A549 (cell line): ENCODE data around the gene DSCAML1. TPM values are rescaled to one million over a fixed set of nuclear protein-coding genes. Genes with fewer than 3 reads are reported as not detected.

Experiments used
- ATAC-seq, 2 experiments: fragments of 200-7000 bp in 1 of 2; fragments of >200 bp in 1 of 2; cut with Nextera tagmentation in 1 of 2; cut with Tn5 transposase in 1 of 2; 3 replicates each; pipeline versions ENCODE4 v1.8.0 to v1.9.1; 2018 to 2020; ENCODE audit warnings: mild to moderate bottlenecking in 1 of 2, moderate library complexity in 1 of 2
- CTCF ChIA-PET: fragments of 300-600 bp; sonication (Branson Sonifier 250); formaldehyde crosslinking; extraction: SDS; loops from one replicate; lab custom pipeline; 2021; ENCODE audit warnings: antibody characterized with exemption, inconsistent platforms; lab: Yijun Ruan, JAX
- POLR2A ChIA-PET: fragments of 350-600 bp; formaldehyde crosslinking; extraction: SDS; loops from one replicate; lab custom pipeline; 2021; ENCODE audit warnings: antibody characterized with exemption, inconsistent platforms; lab: Yijun Ruan, JAX
- DNase-seq, 2 experiments: peaks; one replicate each; pipeline versions ENCODE4 v3.0.0 to v3.0.0-alpha.2; 2011 to 2016; ENCODE audit warnings: low read depth in 1 of 2, low spot score in 1 of 2
- FAIRE-seq: peaks from 2 replicates; lab custom pipeline; 2011; peaks lifted over from hg19 to GRCh38; lab: Jason Lieb, UNC
- H3K27ac ChIP-seq, 2 experiments: fragments of >200 bp; sonication (Bioruptor Twin); formaldehyde crosslinking; 3 replicates each; pipeline ENCODE4 v1.5.1; 2016 to 2017
- H3K4me1 ChIP-seq: fragments of >200 bp; sonication (Bioruptor Twin); formaldehyde crosslinking; 3 replicates; pipeline ENCODE4 v1.6.1; 2016
- H3K4me2 ChIP-seq: fragments of >200 bp; sonication (Bioruptor Twin); formaldehyde crosslinking; 3 replicates; pipeline ENCODE4 v1.6.1; 2016
- H3K4me3 ChIP-seq: fragments of >200 bp; sonication (Bioruptor Twin); formaldehyde crosslinking; 3 replicates; pipeline ENCODE4 v1.5.1; 2016
- H3K9me3 ChIP-seq: fragments of >200 bp; sonication (Bioruptor Twin); formaldehyde crosslinking; 3 replicates; pipeline ENCODE4 v1.6.1; 2016
- BHLHE40 ChIP-seq: IDR thresholded peaks from 2 replicates; pipeline ENCODE4 v1.6.1; 2012; ENCODE audit warnings: low read depth, low read length, inconsistent platforms
- CBX2 ChIP-seq: fragments of 200-600 bp; sonication (generic); IDR thresholded peaks from 2 replicates; pipeline ENCODE4 v1.6.1; 2016; ENCODE audit warnings: low read depth, mild to moderate bottlenecking, borderline replicate concordance
- EP300 ChIP-seq, 2 experiments: fragments of >200 bp; sonication (Bioruptor Twin); formaldehyde crosslinking; IDR thresholded peaks; 2 replicates in 1 of 2; 3 replicates in 1 of 2; pipeline ENCODE4 v1.6.1; 2016 to 2017
- FOSL2 ChIP-seq, 2 experiments: fragments of 450-650 bp in 1 of 2; fragments of >200 bp in 1 of 2; sonication (Bioruptor Twin) in 1 of 2; formaldehyde crosslinking; IDR thresholded peaks; 2 replicates each; pipeline versions ENCODE4 v1.5.0 to v1.6.1; 2016 to 2020; ENCODE audit warnings: mild to moderate bottlenecking in 1 of 2, moderate library complexity in 1 of 2
- FOXS1 ChIP-seq: fragments of 250-450 bp; sonication (Bioruptor Pico); IDR thresholded peaks from 2 replicates; pipeline ENCODE4 v1.5.0; 2020; ENCODE audit warnings: mild to moderate bottlenecking, moderate library complexity
- HDAC2 ChIP-seq: fragments of 200-600 bp; sonication (generic); IDR thresholded peaks from 2 replicates; pipeline ENCODE4 v1.6.1; 2016
- HOXB5 ChIP-seq: fragments of 250-450 bp; sonication (Bioruptor Pico); IDR thresholded peaks from 2 replicates; pipeline ENCODE4 v1.5.0; 2020; ENCODE audit warnings: mild to moderate bottlenecking, moderate library complexity
- KDM5A ChIP-seq: fragments of 200-600 bp; sonication (generic); IDR thresholded peaks from 2 replicates; pipeline ENCODE4 v1.6.1; 2016; ENCODE audit warnings: antibody characterized with exemption, mild to moderate bottlenecking
- MAFK ChIP-seq: fragments of 450-650 bp; IDR thresholded peaks from 2 replicates; pipeline ENCODE4 v1.6.1; 2014; ENCODE audit not compliant: partially characterized antibody
- MAZ ChIP-seq: fragments of 150-350 bp; IDR thresholded peaks from 2 replicates; pipeline ENCODE4 v1.6.1; 2014; ENCODE audit warnings: antibody characterized with exemption, low read depth, low read length, borderline replicate concordance
- NFE2L2 ChIP-seq: fragments of 150-350 bp; conservative IDR thresholded peaks from 2 replicates; pipeline ENCODE4 v1.6.1; 2014; ENCODE audit warnings: low read length
- NR3C1 ChIP-seq: fragments of >200 bp; sonication (Bioruptor Twin); formaldehyde crosslinking; IDR thresholded peaks from 3 replicates; pipeline ENCODE4 v1.6.1; 2017
- POLR2AphosphoS2 ChIP-seq: conservative IDR thresholded peaks from 2 replicates; pipeline ENCODE4 v1.6.1; 2012; ENCODE audit warnings: low read length, improper control_type of control experiment, inconsistent platforms
- RAD21 ChIP-seq, 2 experiments: fragments of >200 bp in 1 of 2; sonication (Bioruptor Twin) in 1 of 2; formaldehyde crosslinking in 1 of 2; IDR thresholded peaks in 1 of 2; conservative IDR thresholded peaks in 1 of 2; 2 replicates in 1 of 2; 3 replicates in 1 of 2; pipeline ENCODE4 v1.6.1; 2012 to 2018; ENCODE audit warnings: inconsistent platforms in 1 of 2
- RARB ChIP-seq: fragments of 250-450 bp; sonication (Bioruptor Pico); IDR thresholded peaks from 2 replicates; pipeline ENCODE4 v1.8.0; 2021; ENCODE audit warnings: mild to moderate bottlenecking, moderate library complexity
- RFX5 ChIP-seq: fragments of 450-650 bp; IDR thresholded peaks from 2 replicates; pipeline ENCODE4 v1.7.1; 2014; ENCODE audit warnings: antibody characterized with exemption, mild to moderate bottlenecking, moderate library complexity
- SMC3 ChIP-seq: fragments of >200 bp; sonication (Bioruptor Twin); formaldehyde crosslinking; IDR thresholded peaks from 3 replicates; pipeline ENCODE4 v1.6.1; 2018; ENCODE audit warnings: inconsistent platforms
- TFCP2L1 ChIP-seq: fragments of 250-450 bp; sonication (Bioruptor Pico); IDR thresholded peaks from 2 replicates; pipeline ENCODE4 v1.5.0; 2021; ENCODE audit warnings: mild to moderate bottlenecking
- ZFP36 ChIP-seq: fragments of 450-650 bp; IDR thresholded peaks from 2 replicates; pipeline ENCODE4 v1.6.1; 2014; ENCODE audit warnings: borderline replicate concordance; ENCODE audit not compliant: partially characterized antibody
- ZNF302 ChIP-seq: fragments of 250-450 bp; sonication (Bioruptor Pico); IDR thresholded peaks from 2 replicates; pipeline ENCODE4 v1.9.0; 2021; ENCODE audit warnings: inconsistent platforms, mild to moderate bottlenecking, moderate library complexity
- ZSCAN20 ChIP-seq: fragments of 250-450 bp; sonication (Bioruptor Pico); IDR thresholded peaks from 2 replicates; pipeline ENCODE4 v1.8.0; 2022; ENCODE audit warnings: mild to moderate bottlenecking, moderate library complexity
- WGBS: methylation state at CpG from one replicate; pipeline ENCODE4 v1.1.6; 2017; ENCODE audit errors: missing lambda C conversion rate; 5-methylcytosine and 5-hydroxymethylcytosine counted together
- polyA plus RNA-seq, 4 experiments: library from polyadenylated mRNA; depleted of rRNA in 3 of 4; stranded (reverse); fragments of >200 nt; fragmentation: RNase III in 1 of 4; extraction: RNeasy Plus Mini Kit Qiagen cat#74134 plus additional on column Dnase treatment in 1 of 4; gene quantifications; 2 replicates in 3 of 4; 3 replicates in 1 of 4; pipeline ENCODE4 v1.2.3, GENCODE V29; 2011 to 2017
- TF ChIP-seq, protein P1 (sequence below): fragments of 250-450 bp; sonication (Bioruptor Pico); IDR thresholded peaks from 2 replicates; pipeline ENCODE4 v1.5.0; 2020; ENCODE audit warnings: low read depth, mild to moderate bottlenecking, moderate library complexity
- TF ChIP-seq, protein P2 (sequence below): fragments of >200 bp; sonication (Bioruptor Twin); formaldehyde crosslinking; IDR thresholded peaks from 2 replicates; pipeline ENCODE4 v1.6.1; 2016
- TF ChIP-seq, protein P3 (sequence below): fragments of 450-650 bp; IDR thresholded peaks from 2 replicates; pipeline ENCODE4 v1.6.1; 2014; ENCODE audit warnings: antibody characterized with exemption
- TF ChIP-seq, protein P4 (sequence below): fragments of >200 bp; sonication (Bioruptor Twin); formaldehyde crosslinking; IDR thresholded peaks from 3 replicates; pipeline ENCODE4 v1.5.1; 2016
- TF ChIP-seq, protein P5 (sequence below): fragments of 200-600 bp; sonication (generic); IDR thresholded peaks from 2 replicates; pipeline ENCODE4 v1.6.1; 2016; ENCODE audit warnings: antibody characterized with exemption, mild to moderate bottlenecking, moderate library complexity

The DSCAML1 gene
- polyA plus RNA-seq, 2 of the 4 experiments (the other 2 are of a cell fraction) = 0.12 to 0.31 TPM

DNA sequence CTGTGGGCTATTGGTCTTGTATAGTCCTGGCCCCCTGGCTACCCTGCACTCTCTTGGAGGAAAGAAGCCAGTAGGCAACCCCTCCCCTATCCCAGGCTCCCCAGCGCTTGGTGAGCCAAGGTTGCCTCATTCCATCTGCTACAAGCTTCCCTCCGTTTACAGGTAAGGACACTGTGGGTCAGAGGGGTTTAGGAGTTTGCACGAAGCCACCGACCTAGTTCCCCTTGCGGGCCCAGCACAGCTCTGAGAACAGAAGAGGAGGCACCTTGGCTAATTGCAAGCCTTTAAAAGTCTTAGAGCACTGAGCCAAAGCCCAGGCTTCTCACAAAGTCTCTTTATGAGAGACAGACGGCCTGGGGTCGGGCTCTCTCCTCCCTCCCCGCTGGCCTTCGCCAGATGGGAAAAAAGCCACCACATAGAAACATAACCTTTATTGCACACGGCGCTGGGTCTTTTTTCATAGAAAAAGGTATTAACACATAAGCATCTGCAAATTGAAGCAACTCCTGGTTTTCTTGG is 369.6 kb downstream of the DSCAML1 start:
- TF ChIP-seq NFE2L2 (no peak), MAZ (no peak), KDM5A (no peak), CBX2 (no peak), ZFP36 (no peak), FOSL2 (IDR thresholded peaks at IDR 0.05) (no peak), FOSL2 (CRISPR knock-in tag; IDR thresholded peaks at IDR 0.05) (no peak)
- TF ChIP-seq, protein P1, sequence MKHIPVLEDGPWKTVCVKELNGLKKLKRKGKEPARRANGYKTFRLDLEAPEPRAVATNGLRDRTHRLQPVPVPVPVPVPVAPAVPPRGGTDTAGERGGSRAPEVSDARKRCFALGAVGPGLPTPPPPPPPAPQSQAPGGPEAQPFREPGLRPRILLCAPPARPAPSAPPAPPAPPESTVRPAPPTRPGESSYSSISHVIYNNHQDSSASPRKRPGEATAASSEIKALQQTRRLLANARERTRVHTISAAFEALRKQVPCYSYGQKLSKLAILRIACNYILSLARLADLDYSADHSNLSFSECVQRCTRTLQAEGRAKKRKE (CRISPR knock-in tag) = no peak
- TF ChIP-seq, all 56 proteins: peak for 0

DNA sequence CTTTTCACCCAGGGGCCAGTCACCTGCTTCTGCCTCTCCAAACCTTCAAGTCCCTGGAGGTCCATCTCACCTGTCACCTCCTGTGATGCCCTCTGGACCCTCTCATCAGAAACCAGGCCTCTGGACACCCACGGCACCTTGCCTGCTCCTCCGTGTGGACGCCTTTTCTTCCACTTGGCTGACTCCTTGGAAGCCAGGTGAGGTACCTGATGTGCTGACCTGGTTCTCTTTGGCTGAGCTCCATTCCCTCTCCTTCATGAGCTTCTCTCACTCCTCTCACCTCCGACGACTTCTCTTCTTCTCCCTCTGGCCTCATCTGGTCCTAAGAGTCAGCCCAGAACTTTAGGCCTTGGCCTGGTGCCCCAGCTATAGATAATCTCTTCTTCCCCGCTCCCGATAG is 370.1 kb downstream of the DSCAML1 start:
- Histone ChIP-seq H3K27ac (no peak overlapping the region), H3K9me3 (no peaks in the 10 kb centered on the region), H3K4me3 (no peak overlapping the region), H3K4me1 (no peaks in the 10 kb centered on the region), H3K4me2 (no peak overlapping the region)
- TF ChIP-seq, protein P2, sequence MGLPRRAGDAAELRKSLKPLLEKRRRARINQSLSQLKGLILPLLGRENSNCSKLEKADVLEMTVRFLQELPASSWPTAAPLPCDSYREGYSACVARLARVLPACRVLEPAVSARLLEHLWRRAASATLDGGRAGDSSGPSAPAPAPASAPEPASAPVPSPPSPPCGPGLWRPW = no peak
- no peak for TF ChIP-seq POLR2AphosphoS2
- TF ChIP-seq HOXB5 (CRISPR knock-in tag) = no peak
- TF ChIP-seq MAZ = no peak
- no peak for TF ChIP-seq BHLHE40
- no peak for TF ChIP-seq ZNF302 (CRISPR knock-in tag)
- TF ChIP-seq, protein P3, sequence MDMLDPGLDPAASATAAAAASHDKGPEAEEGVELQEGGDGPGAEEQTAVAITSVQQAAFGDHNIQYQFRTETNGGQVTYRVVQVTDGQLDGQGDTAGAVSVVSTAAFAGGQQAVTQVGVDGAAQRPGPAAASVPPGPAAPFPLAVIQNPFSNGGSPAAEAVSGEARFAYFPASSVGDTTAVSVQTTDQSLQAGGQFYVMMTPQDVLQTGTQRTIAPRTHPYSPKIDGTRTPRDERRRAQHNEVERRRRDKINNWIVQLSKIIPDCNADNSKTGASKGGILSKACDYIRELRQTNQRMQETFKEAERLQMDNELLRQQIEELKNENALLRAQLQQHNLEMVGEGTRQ = no peak
- TF ChIP-seq EP300 (IDR thresholded peaks at IDR 0.05) = no peak
- no peak for TF ChIP-seq RARB (CRISPR knock-in tag)
- DNase-seq (no peak), FAIRE-seq (no peak), ATAC-seq (no peak)
- 75% methylated on average over 7 of the region's 7 CpGs for WGBS
- ChIA-PET POLR2A (no interaction called here), CTCF (interaction anchor here (0.9 to 7.6 kb wide), 31 partner anchors 9 to 650 kb away, joined by 3 to 128 read pairs (median 5); partner anchors contain the start of gene TMPRSS4)

More for the DNA sequence above, 369.6 kb downstream of the DSCAML1 start:
- DNase-seq (no peak), ATAC-seq (no peak; a peak in 1 of 6 replicates), FAIRE-seq (no peak)
- 89% methylated on average over 10 of the region's 11 CpGs for WGBS
- Histone ChIP-seq H3K4me3 (no peak overlapping the region), H3K4me1 (no peaks in the 10 kb centered on the region), H3K9me3 (no peaks in the 10 kb centered on the region), H3K27ac (no peak overlapping the region), H3K4me2 (no peak overlapping the region)
- ChIA-PET POLR2A (no interaction called here), CTCF (interaction anchor here (1.2 to 7.6 kb wide), 14 partner anchors 13 to 625 kb away, joined by 3 to 128 read pairs (median 17); no protein-coding TSS in a partner anchor)

DNA sequence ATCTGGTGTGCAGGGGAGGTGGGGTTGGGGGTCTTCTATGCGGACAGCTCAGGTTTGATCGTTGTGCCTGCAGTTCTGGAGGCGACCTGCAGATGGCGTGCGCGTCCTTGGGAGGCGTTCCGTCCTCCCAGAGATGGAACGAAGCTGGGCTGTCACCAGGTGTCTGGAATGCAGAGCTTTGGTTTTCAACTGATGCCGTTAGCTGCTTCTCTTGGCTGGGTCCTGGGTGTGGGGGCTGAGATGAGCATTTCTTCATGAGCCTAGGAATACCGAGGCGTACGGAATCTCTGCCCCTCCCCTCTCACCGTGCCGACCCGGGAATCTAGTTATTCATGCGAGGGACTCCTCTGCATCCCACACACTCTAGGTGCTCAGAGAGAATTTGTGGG is 370.7 kb downstream of the DSCAML1 start:
- Histone ChIP-seq H3K9me3 (no peaks in the 10 kb centered on the region), H3K4me3 (no peak overlapping the region), H3K27ac (no peak overlapping the region), H3K4me2 (peak overlapping the region; percentile 77), H3K4me1 (no peaks in the 10 kb centered on the region)
- POLR2A ChIA-PET = interaction anchor here (1.1 kb wide), 1 partner anchor 391 kb away, joined by 5 read pairs; no protein-coding TSS in a partner anchor
- CTCF ChIA-PET = interaction anchor here (0.6 to 7.6 kb wide), 66 partner anchors 9 to 650 kb away, joined by 3 to 128 read pairs (median 4); partner anchors contain the start of genes FXYD2 and TMPRSS4
- DNase-seq (peak; percentile 37 to 44), ATAC-seq (peak in 1 of 2 experiments; percentile 88; a peak in 3 of 6 replicates), FAIRE-seq (no peak)
- 13% methylated on average over 10 of the region's 17 CpGs for WGBS
- TF ChIP-seq MAZ = no peak
- no peak for TF ChIP-seq EP300 (IDR thresholded peaks at IDR 0.05)
- TF ChIP-seq FOXS1 (CRISPR knock-in tag) = no peak
- no peak for TF ChIP-seq HDAC2
- TF ChIP-seq, protein P4, sequence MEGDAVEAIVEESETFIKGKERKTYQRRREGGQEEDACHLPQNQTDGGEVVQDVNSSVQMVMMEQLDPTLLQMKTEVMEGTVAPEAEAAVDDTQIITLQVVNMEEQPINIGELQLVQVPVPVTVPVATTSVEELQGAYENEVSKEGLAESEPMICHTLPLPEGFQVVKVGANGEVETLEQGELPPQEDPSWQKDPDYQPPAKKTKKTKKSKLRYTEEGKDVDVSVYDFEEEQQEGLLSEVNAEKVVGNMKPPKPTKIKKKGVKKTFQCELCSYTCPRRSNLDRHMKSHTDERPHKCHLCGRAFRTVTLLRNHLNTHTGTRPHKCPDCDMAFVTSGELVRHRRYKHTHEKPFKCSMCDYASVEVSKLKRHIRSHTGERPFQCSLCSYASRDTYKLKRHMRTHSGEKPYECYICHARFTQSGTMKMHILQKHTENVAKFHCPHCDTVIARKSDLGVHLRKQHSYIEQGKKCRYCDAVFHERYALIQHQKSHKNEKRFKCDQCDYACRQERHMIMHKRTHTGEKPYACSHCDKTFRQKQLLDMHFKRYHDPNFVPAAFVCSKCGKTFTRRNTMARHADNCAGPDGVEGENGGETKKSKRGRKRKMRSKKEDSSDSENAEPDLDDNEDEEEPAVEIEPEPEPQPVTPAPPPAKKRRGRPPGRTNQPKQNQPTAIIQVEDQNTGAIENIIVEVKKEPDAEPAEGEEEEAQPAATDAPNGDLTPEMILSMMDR = peak; percentile 70
- TF ChIP-seq MAFK = no peak
- TF ChIP-seq, protein P5, sequence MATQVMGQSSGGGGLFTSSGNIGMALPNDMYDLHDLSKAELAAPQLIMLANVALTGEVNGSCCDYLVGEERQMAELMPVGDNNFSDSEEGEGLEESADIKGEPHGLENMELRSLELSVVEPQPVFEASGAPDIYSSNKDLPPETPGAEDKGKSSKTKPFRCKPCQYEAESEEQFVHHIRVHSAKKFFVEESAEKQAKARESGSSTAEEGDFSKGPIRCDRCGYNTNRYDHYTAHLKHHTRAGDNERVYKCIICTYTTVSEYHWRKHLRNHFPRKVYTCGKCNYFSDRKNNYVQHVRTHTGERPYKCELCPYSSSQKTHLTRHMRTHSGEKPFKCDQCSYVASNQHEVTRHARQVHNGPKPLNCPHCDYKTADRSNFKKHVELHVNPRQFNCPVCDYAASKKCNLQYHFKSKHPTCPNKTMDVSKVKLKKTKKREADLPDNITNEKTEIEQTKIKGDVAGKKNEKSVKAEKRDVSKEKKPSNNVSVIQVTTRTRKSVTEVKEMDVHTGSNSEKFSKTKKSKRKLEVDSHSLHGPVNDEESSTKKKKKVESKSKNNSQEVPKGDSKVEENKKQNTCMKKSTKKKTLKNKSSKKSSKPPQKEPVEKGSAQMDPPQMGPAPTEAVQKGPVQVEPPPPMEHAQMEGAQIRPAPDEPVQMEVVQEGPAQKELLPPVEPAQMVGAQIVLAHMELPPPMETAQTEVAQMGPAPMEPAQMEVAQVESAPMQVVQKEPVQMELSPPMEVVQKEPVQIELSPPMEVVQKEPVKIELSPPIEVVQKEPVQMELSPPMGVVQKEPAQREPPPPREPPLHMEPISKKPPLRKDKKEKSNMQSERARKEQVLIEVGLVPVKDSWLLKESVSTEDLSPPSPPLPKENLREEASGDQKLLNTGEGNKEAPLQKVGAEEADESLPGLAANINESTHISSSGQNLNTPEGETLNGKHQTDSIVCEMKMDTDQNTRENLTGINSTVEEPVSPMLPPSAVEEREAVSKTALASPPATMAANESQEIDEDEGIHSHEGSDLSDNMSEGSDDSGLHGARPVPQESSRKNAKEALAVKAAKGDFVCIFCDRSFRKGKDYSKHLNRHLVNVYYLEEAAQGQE = no peak
- peak; percentile 82 for TF ChIP-seq SMC3
- no peak for TF ChIP-seq RFX5
- no peak for TF ChIP-seq NR3C1
- no peak for TF ChIP-seq ZSCAN20
- peak; percentile 78 to 89 for TF ChIP-seq RAD21 (conservative IDR thresholded peaks at IDR 0.05 in 1 of 2, IDR thresholded peaks at IDR 0.05 in 1 of 2)
- no peak for TF ChIP-seq TFCP2L1 (CRISPR knock-in tag)
